CD4-positive, alpha-beta T cell (primary cell): ENCODE results near the gene LAMA3. TPM values are rescaled to one million over a fixed set of nuclear protein-coding genes. Genes with fewer than 3 reads are reported as not detected.

Experiments
- ATAC-seq: fragments of 200-7000 bp; cut with Tn5 transposase; one replicate; pipeline ENCODE4 v1.10.0; 2022; ENCODE audit warnings: mild to moderate bottlenecking; ENCODE audit not compliant: poor library complexity
- CTCF ChIA-PET: fragments of 350-600 bp; sonication (Branson Sonifier 250); formaldehyde crosslinking; loops from one replicate; lab custom pipeline; 2021; ENCODE audit warnings: antibody characterized with exemption, inconsistent platforms; lab: Charles Lee
- POLR2A ChIA-PET: fragments of 350-600 bp; sonication (Branson Sonifier 250); formaldehyde crosslinking; loops from one replicate; lab custom pipeline; 2021; ENCODE audit warnings: antibody characterized with exemption, inconsistent platforms; lab: Charles Lee
- DNase-seq, 14 experiments: peaks; one replicate each; pipeline ENCODE4 v3.0.0-alpha.2; 2013 to 2020; ENCODE audit warnings: mixed read lengths in 2 of 14
- H3K27ac ChIP-seq, 2 donors: one replicate each; pipeline versions ENCODE4 v1.5.1 to v1.7.0; 2013; ENCODE audit warnings: low read length in 2 of 2, low read depth in 1 of 2, mild to moderate bottlenecking in 1 of 2
- H3K27me3 ChIP-seq, 2 experiments: 1 replicate in 1 of 2; 2 replicates in 1 of 2; pipeline versions ENCODE4 v1.6.1 to v1.7.0; 2013; ENCODE audit warnings: low read length in 2 of 2, control low read depth in 1 of 2, mild to moderate bottlenecking in 1 of 2, moderate library complexity in 1 of 2; ENCODE audit not compliant: insufficient read depth in 2 of 2, control insufficient read depth in 1 of 2
- H3K36me3 ChIP-seq: one replicate; pipeline ENCODE4 v1.6.1; 2013; ENCODE audit warnings: low read length, control low read depth; ENCODE audit not compliant: insufficient read depth
- H3K4me1 ChIP-seq: one replicate; pipeline ENCODE4 v1.6.1; 2013; ENCODE audit warnings: low read length, control low read depth; ENCODE audit not compliant: insufficient read depth
- H3K4me3 ChIP-seq: one replicate; pipeline ENCODE4 v1.5.1; 2013; ENCODE audit warnings: mild to moderate bottlenecking, low read length, moderate library complexity
- H3K9me3 ChIP-seq, 2 experiments: 1 replicate in 1 of 2; 2 replicates in 1 of 2; pipeline versions ENCODE4 v1.6.1 to v1.7.0; 2013; ENCODE audit warnings: low read length in 2 of 2, mild to moderate bottlenecking in 2 of 2, control low read depth in 1 of 2, moderate library complexity in 1 of 2; ENCODE audit not compliant: control insufficient read depth in 1 of 2, insufficient read depth in 1 of 2
- H3K27ac Mint-ChIP-seq: one replicate; pipeline ENCODE4 v1.8.0; 2020; ENCODE audit warnings: mixed read lengths
- H3K27me3 Mint-ChIP-seq: one replicate; pipeline ENCODE4 v1.8.0; 2021; ENCODE audit warnings: mixed read lengths
- H3K36me3 Mint-ChIP-seq: one replicate; pipeline ENCODE4 v1.8.0; 2021; ENCODE audit warnings: low read depth, mixed read lengths
- H3K4me1 Mint-ChIP-seq: one replicate; pipeline ENCODE4 v1.8.0; 2021; ENCODE audit warnings: low read depth, mixed read lengths
- H3K4me3 Mint-ChIP-seq: one replicate; pipeline ENCODE4 v1.8.0; 2020; ENCODE audit warnings: mild to moderate bottlenecking, mixed read lengths
- H3K9me3 Mint-ChIP-seq: one replicate; pipeline ENCODE4 v1.8.0; 2020; ENCODE audit warnings: mixed read lengths
- CTCF ChIP-seq: fragments of 200-600 bp; IDR thresholded peaks from one replicate; pipeline ENCODE4 v1.8.0; 2022; ENCODE audit warnings: antibody characterized with exemption, mild to moderate bottlenecking
- intact Hi-C, 2 experiments: fragments of 100-400 bp; cut with DNase I in 1 of 2; cut with micrococcal nuclease in 1 of 2; formaldehyde crosslinking; loops; one replicate each; pipeline versions ENCODE4 v1.15.1 to v1.9.0; 2023 to 2025; cut with DNase I, micrococcal nuclease
- total RNA-seq, 174 experiments: library from RNA in 2 of 174; stranded (reverse) in 2 of 174; gene quantifications; one replicate each; pipeline ENCODE4 v1.2.3 and lab custom pipeline; 2021 to 2026

Gene LAMA3
- total RNA-seq, 2 experiments from 2014 or later, result 0.19 TPM; not detected in 1

GRCh38 chr18:23906658-23907057 lies 217.4 kb downstream of the LAMA3 start:
- H3K4me1 Mint-ChIP-seq, result no peaks in the 10 kb centered on the region
- no peak overlapping the region for H3K27ac Mint-ChIP-seq
- CTCF ChIA-PET, result no interaction called here
- no peak for TF ChIP-seq CTCF
- POLR2A ChIA-PET, result no interaction called here
- H3K27ac ChIP-seq, result no peak overlapping the region
- ATAC-seq (no peak), DNase-seq (no peak)
- H3K4me3 Mint-ChIP-seq, result no peak overlapping the region
- H3K9me3 Mint-ChIP-seq, result no peaks in the 10 kb centered on the region
- no peaks in the 10 kb centered on the region for H3K36me3 ChIP-seq
- no peaks in the 10 kb centered on the region for H3K27me3 Mint-ChIP-seq
- H3K9me3 ChIP-seq, result peaks cover 0 to 5% of the 10 kb centered on the region in 2 experiments
- H3K27me3 ChIP-seq, result no peaks in the 10 kb centered on the region
- intact Hi-C loops, result no loop called here
- H3K4me3 ChIP-seq, result no peak overlapping the region
- no peaks in the 10 kb centered on the region for H3K36me3 Mint-ChIP-seq
- no peaks in the 10 kb centered on the region for H3K4me1 ChIP-seq

- H3K4me1 ChIP-seq, result no peaks in the 10 kb centered on the region
- POLR2A ChIA-PET, result no interaction called here
- H3K27ac ChIP-seq, result no peak overlapping the region
- Mint-ChIP-seq H3K27ac (no peak overlapping the region), H3K4me3 (no peak overlapping the region), H3K36me3 (no peaks in the 10 kb centered on the region), H3K27me3 (no peaks in the 10 kb centered on the region), H3K9me3 (no peaks in the 10 kb centered on the region), H3K4me1 (no peaks in the 10 kb centered on the region)
- CTCF ChIA-PET, result interaction anchor here (1.4 kb wide), 1 partner anchor 10 kb away, joined by 6 read pairs; no protein-coding TSS in a partner anchor
- ATAC-seq (no peak), DNase-seq (no peak)
- intact Hi-C loops, result no loop called here
- H3K36me3 ChIP-seq, result no peaks in the 10 kb centered on the region
- TF ChIP-seq CTCF, result no peak
- H3K27me3 ChIP-seq, result no peaks in the 10 kb centered on the region
- H3K4me3 ChIP-seq, result no peak overlapping the region
- peaks cover 0 to 5% of the 10 kb centered on the region in 2 experiments for H3K9me3 ChIP-seq
Measured at GRCh38 chr18:23908827-23909226, 219.6 kb downstream of the LAMA3 start.

GRCh38 chr18:23910032-23910431 lies 220.8 kb downstream of the LAMA3 start:
- no peaks in the 10 kb centered on the region for H3K27me3 Mint-ChIP-seq
- Histone ChIP-seq H3K9me3 (no peaks in the 10 kb centered on the region), H3K4me1 (no peaks in the 10 kb centered on the region), H3K27me3 (no peaks in the 10 kb centered on the region), H3K4me3 (no peak overlapping the region), H3K27ac (no peak overlapping the region), H3K36me3 (no peaks in the 10 kb centered on the region)
- DNase-seq (no peak), ATAC-seq (no peak)
- intact Hi-C loops, result no loop called here
- CTCF ChIA-PET, result interaction anchor here (1.6 kb wide), 1 partner anchor 9 kb away, joined by 6 read pairs; no protein-coding TSS in a partner anchor
- no peaks in the 10 kb centered on the region for H3K4me1 Mint-ChIP-seq
- H3K27ac Mint-ChIP-seq, result no peak overlapping the region
- no peak overlapping the region for H3K4me3 Mint-ChIP-seq
- no peak for TF ChIP-seq CTCF
- POLR2A ChIA-PET, result no interaction called here
- no peaks in the 10 kb centered on the region for H3K36me3 Mint-ChIP-seq
- no peaks in the 10 kb centered on the region for H3K9me3 Mint-ChIP-seq
